Measurements from ENCODE around the gene CARD9. TPM values are rescaled to one million over a fixed set of nuclear protein-coding genes. Genes with fewer than 3 reads are reported as not detected.

CARD9 gene
- total RNA-seq, 2 donors from 2014 or later, result 0.15 to 1.1 TPM

- DNase-seq (ENCODE audit: low spot score), result no peak
- Histone ChIP-seq H3K4me1 (peaks cover 0 to 61% of the 10 kb centered on the region in 2 donors), H3K4me3 (peak overlapping the region; percentile 71 to 83), H3K27ac (peak overlapping the region; percentile 88 to 97), H3K9me3 (no peaks in the 10 kb centered on the region), H3K36me3 (no peaks in the 10 kb centered on the region), H3K27me3 (no peaks in the 10 kb centered on the region)
- no peak for TF ChIP-seq CTCF (IDR thresholded peaks at IDR 0.05)
Measured at GRCh38 chr9:136328011-136328621, 45.4 kb downstream of the CARD9 start.

DNA sequence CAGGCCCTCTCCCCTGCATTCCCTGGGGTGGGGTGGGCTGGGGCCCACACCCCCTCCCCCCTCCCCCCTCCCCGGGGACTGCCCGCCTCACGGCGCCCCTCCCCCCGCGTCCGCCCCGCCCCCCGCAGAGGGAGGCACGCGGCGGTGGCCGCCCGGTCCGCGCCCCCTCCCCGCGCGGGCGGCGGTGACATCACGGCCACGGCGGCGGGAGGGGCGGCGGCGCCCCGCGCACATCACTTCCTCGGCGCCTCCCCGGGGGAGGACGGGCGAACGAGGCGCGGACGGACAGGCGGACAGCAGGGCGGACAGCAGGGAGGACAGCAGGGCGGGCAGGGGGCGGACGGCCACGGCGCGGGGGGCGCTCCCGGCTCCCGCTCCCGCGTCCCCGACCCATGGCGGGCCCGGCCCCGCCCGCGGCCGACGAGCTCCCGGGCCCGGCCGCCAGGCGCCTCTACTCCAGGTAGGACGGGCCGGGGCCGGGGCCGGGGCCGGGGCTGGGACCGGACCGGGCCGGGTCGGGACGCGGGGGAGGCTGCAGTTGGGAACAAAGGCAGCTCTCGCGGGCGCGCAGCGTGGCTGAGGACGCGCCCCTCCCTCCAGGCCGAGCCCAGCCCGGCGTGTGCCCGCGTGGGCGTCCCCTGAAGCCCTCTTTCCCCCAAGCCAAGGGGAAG, 46.0 kb downstream of the CARD9 start, which contains the start of gene GPSM1:
Gene GPSM1, plus strand, starts transcription at position 236 of the 671 bp plus-strand sequence. Its CDS starts 157 bp downstream, at position 393.
- Histone ChIP-seq H3K9me3 (no peaks in the 10 kb centered on the region), H3K27me3 (no peaks in the 10 kb centered on the region), H3K27ac (peak within 1 kb of the TSS; percentile 88 to 97), H3K36me3 (no peaks in the 10 kb centered on the region), H3K4me1 (peaks cover 0 to 61% of the 10 kb centered on the region in 2 donors), H3K4me3 (peak within 1 kb of the TSS; percentile 71 to 83)
- no peak for TF ChIP-seq CTCF (IDR thresholded peaks at IDR 0.05)
- DNase-seq (ENCODE audit: low spot score), result no peak

GRCh38 chr9:136326761-136327303, 46.6 kb downstream of the CARD9 start:
- no peaks in the 10 kb centered on the region for H3K36me3 ChIP-seq
- peak overlapping the region; percentile 88 to 97 for H3K27ac ChIP-seq
- H3K9me3 ChIP-seq, result no peaks in the 10 kb centered on the region
- DNase-seq (ENCODE audit: low spot score), result no peak
- peak overlapping the region; percentile 71 to 83 for H3K4me3 ChIP-seq
- no peak for TF ChIP-seq CTCF (IDR thresholded peaks at IDR 0.05)
- H3K4me1 ChIP-seq, result peaks cover 0 to 61% of the 10 kb centered on the region in 2 donors
- no peaks in the 10 kb centered on the region for H3K27me3 ChIP-seq

GRCh38 chr9:136326061-136326760, 47.3 kb downstream of the CARD9 start:
- Histone ChIP-seq H3K4me3 (peak overlapping the region in 1 of 2 donors; percentile 83), H3K9me3 (no peaks in the 10 kb centered on the region), H3K4me1 (peaks cover 0 to 61% of the 10 kb centered on the region in 2 donors), H3K27ac (peak overlapping the region; percentile 88 to 97), H3K36me3 (no peaks in the 10 kb centered on the region), H3K27me3 (no peaks in the 10 kb centered on the region)
- no peak for TF ChIP-seq CTCF (IDR thresholded peaks at IDR 0.05)
- no peak for DNase-seq (ENCODE audit: low spot score)

DNA sequence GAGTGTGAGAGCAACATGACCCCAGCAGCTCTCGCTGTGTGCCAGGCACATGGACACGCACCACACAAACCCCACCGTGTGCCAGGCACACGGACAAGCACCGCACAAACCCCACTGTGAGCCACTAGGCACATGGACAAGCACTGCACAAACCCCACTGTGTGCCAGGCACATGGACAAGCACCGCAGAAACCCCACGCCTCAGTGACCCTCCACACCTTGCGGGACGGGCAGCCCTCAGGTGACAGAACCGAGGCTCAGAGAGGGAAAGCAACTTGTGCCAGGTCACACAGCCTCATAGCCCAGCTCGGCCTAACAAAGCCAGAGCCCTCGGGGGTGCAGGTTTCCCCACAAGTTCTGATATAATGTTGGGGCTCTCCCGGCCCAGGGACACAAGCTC, 48.1 kb downstream of the CARD9 start:
- no peaks in the 10 kb centered on the region for H3K27me3 ChIP-seq
- no peaks in the 10 kb centered on the region for H3K9me3 ChIP-seq
- no peak for DNase-seq (ENCODE audit: low spot score)
- H3K36me3 ChIP-seq, result no peaks in the 10 kb centered on the region
- H3K27ac ChIP-seq, result peak overlapping the region; percentile 88 to 97
- no peak for TF ChIP-seq CTCF (IDR thresholded peaks at IDR 0.05)
- H3K4me3 ChIP-seq, result no peak overlapping the region
- peaks cover 0 to 56% of the 10 kb centered on the region in 2 donors for H3K4me1 ChIP-seq
